Brain pericyte (primary cell): ENCODE results near the gene TMIE.

Experiments
- DNase-seq: peaks from one replicate; pipeline ENCODE4 v3.0.0-alpha.2; 2012; ENCODE audit warnings: low read depth, low spot score

Gene TMIE, protein sequence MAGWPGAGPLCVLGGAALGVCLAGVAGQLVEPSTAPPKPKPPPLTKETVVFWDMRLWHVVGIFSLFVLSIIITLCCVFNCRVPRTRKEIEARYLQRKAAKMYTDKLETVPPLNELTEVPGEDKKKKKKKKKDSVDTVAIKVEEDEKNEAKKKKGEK

DNA sequence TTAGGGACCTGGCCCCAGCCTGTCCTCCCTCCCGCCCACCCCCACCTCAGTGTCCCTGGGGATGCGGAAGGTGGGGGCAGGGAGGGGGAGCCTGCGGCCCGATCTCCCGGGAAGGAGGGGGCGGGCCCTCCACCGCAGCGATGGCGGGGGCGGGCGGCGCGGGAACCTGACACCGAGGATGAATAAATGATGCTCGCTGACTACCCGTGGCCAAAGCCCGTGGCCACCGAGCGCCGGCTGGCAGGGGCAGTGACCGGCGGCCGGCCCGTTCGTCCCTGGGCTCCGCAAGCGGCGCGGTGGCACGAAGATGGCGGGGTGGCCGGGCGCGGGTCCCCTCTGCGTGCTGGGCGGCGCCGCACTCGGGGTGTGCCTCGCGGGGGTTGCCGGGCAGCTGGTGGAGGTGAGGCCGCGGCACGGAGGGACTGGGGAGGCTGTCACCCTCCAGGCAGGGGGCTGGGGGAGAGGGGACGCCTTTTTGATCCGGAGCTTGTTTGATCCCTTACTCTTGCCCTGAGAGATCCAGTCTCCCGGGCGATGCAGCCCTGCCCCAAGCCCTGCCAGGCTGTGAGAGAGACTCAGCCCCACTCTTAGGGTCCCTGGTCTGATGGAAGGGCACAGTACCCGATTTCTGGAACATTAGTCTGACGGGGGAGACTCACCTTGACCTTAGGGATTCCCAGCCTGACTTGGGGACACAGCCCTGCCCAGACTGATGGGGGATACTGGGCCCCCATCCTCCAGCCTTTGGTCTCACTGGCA is at the start of gene TMIE:
Gene TMIE, plus strand, starts transcription at position 212 of the 759 bp plus-strand sequence. Its CDS starts 96 bp downstream, at position 308.
- DNase-seq, result no peak

DNA sequence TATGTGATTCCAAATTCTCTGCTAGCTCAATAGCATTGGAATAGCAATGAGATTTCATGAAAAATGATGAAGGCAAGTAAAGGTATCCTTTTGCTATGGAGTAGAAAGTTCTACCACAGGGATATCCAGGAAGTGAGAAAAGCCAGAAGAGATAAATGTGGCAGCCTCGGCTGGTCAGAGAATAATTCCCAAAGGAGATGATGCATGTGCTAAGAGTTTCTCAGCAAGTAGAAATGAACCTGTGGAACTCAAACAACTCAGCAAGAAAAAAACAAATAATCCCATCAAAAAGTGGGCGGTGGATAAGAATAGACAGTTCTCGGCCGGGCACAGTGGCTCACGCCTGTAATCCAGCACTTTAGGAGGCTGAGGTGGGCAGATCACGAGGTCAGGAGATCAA is 45.9 kb upstream of the TMIE start:
- DNase-seq, result no peak

DNA sequence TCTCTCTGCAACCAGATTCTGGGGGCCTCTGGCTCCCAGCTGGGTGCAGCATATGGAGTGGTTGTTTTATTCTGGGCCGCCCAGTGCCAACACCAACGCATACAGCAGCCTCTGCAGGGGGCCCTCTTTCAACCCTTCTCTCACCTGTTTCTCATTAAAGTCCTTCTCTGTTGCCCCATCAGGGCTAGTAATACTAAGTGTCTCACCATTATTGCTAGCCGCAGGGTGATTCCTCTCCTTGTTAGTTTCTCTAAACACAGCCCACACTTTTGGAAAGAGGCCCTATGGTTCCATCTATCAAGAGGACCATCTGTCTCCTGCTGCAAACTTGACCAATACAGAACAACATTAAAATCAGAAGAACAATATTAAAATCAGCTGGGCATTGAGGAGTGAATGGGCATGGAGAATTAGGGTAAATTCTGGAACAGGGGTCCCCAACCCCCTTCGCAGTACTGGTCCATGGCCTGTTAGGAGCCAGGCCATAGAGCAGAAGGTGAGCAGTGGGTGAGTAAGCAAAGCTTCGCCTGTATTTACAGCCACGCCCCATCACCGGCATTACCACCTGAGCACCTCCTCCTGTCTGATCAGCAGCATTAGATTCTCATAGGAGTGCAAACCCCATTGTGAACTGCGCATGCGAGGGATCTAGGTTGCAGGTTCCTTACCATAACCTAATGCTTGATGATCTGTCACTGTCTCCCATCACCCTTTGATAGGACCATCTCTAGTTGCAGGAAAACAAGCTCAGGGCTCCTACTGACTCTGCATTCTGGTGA is 44.2 kb upstream of the TMIE start:
- DNase-seq, result no peak

DNA sequence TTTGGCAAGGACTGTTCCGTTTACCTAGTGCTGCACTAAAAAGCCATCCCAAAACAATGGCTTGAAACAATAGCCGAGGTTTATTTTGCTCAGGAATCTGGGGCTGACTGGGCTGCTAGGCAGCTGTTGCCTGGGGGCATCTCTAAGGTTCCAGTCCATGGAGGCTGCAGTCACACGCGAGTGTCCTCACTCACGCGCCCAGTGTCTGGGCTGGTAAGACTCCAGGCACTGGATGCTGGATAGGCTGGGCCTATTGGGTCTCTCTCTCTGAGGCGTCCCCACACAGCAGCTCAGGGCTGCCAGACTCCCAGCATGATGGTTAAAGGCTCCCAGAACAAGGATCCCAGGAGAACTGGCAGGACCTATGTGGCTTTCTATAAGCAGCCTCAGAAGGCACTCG is 41.9 kb upstream of the TMIE start:
- DNase-seq, result no peak

DNA sequence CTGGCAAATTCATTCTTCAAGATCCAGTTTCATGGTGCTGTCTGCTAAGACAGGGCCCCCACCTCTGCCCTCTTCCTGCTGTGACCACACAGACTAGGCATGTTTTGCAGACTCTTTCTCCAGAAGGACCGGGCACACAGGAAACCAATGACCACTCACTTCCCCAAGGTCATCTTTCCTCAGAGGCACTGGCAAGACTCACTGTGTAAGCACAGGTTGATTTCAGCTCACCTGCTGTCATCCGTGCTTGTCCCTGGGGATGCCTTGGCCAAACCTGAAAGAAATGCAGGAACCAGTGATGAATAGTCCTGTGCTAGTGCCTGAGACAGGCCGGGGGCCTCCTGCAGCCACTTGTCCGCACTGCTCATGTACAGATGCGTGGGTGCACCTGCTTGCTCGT is 41.2 kb upstream of the TMIE start:
- no peak for DNase-seq

DNA sequence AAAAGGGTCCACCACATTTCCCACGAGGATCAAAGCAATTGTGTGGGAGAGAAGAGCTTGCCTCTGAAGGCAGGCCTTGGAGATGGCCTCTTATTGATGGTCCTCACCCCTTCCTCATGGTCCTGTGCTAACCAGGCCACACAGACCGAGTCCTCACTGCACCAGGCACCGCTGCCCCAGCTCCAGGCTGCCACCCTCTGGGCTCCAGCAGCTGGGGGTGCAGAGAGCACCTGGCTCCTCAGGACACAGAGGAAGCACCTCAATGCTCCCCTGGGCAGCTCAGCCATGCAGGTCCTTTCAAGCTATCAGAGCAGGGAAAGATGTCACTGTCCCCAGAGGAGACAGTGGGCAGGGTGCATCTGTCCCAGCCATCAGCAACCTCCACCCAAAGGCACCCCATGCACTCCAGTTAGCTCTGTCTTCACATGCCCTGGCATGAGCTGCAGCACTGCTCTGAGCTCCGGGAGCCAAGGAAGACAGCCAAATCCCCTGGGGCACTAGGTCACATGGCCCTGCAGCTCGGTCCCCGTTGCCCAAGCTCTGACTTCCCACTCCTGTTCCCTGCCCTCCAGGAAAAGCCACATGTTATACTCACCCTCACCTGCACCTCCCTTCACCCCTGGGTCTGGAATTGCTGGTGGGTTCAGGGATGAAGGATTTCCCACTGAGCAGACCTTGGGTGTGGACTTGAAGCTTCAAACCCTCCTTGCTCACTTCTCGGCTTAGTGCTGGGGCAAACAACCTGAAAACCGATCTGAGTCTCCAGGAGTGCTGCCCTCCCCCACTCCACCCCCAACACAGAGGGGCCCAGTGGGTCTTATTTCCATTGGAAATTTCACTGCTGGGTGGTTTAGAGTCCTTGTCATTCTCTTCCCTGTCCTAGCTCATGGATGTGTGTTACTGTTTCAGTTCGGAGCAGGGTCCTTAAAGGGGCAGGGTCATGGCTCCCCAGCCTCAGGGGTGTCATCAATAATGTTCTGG is 40.4 kb upstream of the TMIE start:
- DNase-seq, result no peak

DNA sequence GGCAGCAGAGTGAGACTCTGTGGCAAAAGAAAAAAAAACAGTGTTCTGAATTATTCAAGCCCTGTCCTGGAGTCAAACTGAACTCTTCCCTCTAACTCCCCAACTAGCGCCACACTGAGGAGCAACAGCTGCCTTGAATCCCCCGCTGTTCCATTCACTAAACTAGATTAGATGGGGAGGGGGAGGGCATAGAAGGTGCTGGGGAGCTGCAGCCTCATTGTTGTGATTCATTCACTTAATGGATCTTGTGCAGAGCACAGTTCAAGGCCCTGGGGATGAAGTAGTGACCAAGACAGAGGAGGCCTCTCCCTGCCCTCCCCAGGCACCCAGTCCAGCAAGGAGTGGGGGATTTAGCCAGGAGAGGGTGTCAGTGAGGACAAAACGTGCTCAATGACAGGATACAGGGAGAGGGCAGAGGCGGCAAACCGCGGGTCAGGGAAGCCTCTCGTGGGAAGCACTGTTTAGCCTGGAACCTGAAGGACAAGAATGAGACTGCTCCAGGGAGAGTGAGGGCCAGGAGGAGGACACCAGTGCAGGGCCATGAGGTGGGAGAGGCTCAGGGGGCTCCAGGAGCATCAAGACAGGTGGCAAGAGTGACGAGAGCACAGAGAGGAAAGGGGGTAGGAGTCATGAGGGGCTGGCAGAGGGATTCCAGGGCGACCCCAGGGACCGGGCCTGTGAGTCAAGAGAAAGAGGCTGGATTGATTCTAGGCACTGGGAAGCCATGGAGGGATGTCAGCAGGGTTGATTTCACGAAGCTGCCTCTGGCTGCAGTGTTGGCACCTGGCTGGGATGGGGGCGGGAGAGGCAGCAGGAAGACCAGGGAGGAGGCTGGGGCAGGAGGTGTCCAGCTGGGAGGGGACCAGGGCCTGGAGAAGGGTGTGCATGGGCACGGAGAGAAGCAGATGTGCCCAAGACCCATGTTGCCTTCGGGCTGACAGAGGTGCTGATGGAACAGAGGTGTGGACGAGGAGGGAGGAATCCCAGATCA is 39.1 kb upstream of the TMIE start:
- no peak for DNase-seq

DNA sequence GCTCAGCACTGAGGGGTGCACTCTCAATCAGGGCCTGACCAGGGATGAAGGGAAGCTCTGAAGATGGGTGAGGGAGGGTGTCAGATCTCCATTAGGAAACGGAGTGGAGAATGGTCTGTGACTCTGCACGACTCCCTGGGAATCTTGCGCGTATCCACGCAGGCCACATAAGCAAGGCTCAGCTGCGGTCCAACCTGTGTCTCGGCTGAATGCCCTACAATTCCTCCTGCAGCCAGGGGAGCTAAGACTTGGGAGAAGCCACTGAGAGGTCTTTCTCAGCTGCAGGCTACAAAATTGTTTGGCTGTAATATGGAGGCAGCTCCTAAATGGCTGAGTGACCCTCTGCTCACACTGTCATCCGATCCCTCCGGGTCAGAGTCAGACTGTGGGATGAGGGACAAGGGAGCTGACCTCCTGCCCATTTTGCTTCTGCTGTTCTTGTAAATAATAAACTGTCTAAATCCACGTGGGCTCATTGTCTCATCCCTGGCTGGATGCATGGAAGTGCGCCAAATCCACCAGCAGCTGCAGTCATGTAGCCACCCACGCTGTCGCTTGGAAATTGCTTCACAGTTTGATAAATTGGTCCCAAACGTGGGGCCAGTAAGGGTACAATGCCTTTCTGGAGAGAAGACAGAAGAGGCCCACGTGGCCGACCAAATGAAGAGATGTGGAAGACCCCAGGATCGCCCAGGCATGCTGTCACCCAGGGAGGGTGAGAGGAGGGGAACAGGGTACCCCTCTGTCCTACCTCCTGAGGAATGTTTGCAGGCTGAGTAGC is 38.2 kb upstream of the TMIE start:
- DNase-seq, result no peak

DNA sequence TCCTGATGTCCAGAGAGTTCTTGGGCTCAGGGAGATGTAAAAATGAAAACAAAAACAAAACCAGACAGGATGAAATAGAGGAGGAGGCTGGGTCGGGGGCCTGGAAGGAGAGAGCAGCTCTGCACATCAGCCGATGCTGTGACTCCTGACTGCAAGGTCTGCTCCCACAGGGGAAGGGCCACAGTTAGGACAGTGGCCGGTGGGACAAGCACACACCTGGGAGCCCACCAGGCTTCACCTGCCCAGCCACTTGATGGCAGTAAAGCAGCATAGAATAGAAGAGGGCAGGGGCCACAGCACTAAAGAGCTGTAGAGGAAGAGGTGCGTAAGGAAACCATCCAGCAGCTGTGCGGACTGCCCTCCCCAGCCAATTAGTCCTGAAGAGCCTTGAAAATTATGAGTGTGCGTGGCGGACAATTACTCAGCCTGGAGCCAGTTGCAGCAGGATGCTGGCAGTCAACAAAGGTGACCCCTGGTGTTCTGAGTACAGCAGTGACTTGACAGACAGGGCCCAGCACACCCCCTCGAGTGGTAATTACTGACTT is 37.5 kb upstream of the TMIE start:
- DNase-seq, result no peak

DNA sequence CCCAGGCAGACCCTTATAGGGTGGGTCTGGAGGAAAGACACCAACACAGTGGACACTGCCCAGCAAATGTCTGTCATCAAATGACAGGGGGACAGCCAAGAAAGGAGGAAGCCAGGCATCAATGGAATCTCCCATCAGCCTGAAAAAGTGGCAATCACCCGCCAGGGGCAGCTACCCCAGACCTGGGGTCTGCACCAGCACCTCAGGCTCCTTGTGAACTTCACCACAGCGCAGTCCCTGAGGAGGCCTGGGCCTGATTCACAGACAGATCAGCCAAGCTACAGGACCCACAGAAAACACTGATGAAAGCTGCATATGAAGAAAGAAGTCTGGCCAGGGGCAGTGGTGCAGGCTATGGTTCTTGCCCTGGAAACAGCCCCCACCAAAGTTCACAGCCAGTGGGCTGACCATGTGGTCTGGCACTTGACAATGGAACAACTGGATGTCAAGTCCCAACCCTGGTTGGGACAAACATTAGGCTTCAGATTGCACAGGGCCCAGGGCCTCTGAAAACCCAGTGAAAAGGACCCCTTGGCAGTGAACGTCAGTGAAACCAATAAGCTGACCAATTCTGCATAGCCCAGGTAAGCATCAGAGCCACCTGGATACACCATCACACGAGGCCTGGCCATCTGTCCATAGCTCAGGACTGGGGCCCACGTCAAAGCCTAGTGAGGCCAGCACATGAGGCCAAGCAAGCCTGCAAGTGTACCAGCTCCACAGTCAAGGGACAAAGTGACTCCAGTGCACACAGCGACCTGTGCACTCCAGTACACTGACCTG is 36.8 kb upstream of the TMIE start:
- no peak for DNase-seq

DNA sequence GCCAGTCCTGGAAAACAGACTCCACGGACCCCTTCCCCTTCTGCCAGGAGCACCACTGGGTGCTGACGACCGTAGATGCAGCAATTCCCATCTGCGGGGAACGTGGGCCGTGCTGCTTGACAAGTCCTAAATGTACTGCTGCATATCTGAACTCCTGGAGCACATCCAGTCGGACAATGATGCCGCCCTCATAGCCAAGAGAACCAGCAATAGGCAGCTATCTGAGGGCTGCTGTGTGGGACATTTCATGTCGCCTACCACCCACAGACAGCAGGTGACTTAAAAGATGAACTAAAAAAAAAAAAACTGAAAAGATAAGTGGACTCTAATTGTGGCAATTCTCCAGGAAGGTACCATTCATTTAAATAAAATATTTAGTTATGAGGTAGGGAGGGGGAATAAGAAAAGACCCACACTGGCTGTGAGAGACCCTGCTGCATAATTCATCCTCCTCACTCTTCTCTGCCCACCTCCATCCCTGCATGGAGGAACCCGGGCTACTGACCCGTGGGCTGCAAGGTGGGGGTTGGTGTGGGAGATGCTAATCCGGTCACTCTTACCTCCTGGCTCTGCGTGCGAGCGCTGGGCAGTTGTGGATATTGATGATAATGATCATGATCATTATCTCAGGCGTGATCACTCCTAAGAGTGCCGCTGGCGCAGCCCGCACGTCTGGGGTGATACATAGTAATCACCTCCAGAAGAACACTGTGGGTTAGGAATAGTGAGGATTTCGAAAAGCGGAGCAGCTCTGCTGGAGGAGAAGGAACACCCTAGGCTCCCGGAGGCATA is 36.0 kb upstream of the TMIE start:
- no peak for DNase-seq

DNA sequence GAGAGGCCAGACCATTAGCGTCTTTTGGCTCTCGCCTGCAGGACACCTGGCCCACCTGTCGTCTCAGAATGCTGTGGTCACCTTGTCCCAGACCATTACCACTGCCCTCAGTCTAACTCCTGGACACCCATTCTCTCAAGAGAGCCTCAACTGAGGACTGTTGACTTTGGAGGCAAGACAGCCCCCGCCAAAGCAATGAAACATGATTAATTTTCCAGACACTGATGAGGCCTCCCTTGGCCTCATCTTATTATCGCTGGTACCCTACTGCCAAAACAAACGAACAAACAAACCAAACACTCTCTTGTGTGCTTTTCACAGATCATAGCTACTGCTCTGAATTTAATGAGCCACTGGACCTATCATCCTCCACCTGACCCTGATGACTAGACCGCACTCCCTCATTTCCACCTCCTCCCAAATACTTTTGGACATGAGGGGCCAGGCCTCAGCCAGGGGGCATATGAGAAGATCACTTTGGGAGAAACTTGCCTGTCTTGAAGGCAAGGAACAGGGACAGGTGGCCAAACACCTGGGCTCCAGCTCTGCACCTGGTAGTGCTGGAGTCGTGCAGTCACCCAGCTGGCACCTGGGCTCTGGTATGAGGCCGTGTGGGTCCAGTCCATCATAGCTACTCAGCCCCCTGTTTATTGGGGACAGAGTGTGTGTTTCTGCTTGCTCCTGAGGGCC is 35.3 kb upstream of the TMIE start:
- DNase-seq, result no peak

DNA sequence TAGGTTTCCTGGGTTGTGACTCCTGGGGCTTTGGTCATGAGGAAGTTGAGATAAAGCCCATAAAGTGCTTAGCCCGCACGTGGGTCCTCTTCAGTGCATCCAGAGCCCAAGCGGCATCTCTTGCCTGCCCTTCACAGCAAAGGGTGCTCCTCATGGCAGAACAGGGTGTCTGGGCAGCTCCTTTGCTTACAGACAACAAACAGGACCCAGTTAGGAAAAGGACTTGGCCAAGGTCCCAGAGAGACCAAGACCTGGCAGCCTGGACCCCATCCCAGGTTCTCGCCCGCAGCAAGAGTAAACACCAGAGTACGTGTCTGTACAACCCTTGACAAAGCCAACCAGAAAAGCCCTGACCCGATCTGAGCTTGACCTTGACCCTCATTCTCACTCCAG is 34.7 kb upstream of the TMIE start:
- no peak for DNase-seq

DNA sequence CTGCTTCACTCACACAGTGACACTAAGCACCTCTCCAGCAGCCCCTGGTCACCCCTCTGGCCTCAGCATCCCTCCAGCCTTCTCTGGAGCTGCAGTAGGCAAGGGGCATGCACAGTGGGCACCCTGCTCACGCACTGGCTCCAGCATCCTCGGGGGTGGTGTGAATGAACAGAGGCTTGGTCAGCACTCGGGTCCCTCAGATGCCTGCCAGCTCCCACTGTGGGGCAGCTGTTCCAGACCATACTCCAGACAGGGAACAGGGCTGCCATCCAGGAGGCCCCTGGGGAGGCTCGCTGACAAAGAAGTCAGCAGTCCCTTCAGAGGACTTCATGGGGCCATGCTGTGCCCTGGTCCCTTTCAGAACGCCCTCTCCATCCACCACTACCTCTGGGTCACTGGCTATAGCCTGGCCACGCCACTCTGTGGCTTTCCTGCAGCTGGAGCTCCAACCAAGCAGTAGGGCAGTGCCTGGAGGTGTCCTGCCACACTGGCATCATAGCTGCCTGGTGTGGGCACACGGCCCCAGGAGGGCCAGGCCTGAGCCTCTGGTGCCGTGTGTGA is 34.1 kb upstream of the TMIE start:
- DNase-seq, result no peak

DNA sequence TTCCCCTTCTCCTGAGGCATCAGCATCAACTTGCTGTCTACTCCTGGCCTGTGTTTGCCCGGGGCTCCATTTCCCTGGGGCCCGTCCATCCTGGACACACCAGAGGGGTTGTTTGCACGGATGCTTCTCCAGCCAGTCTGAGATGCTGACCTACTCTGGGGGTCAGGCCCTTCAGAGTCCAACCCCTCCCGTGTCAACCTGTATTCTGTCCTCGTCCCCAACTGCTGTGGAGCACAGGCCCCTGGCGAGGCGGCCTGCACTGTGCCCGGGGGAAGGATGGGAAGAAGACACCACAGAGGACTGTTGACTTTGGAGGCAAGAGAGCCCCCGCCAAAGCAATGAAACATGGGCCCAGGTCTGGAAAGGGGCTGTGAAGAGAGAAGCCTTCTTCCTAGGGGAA is 33.5 kb upstream of the TMIE start:
- DNase-seq, result no peak

DNA sequence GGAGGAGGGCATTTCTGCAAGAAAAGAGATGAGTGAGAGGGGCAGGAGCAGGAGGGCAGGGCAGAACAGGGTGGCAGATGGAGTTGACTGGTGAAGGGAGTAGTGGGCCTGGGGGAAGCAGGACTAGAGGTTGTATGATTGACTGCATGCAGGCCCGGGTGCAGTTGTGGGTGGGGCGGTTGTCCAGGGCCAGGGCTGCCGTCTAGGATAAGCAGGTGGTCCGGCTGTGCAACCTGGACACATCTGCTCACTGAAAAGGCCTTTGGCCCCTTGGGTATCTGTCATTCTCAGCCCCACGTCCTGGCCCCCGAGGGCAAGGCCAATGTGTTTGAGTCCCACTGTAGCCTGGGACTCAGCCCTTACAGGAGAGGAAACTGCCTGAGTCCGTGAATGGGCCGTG is 33.1 kb upstream of the TMIE start:
- no peak for DNase-seq

DNA sequence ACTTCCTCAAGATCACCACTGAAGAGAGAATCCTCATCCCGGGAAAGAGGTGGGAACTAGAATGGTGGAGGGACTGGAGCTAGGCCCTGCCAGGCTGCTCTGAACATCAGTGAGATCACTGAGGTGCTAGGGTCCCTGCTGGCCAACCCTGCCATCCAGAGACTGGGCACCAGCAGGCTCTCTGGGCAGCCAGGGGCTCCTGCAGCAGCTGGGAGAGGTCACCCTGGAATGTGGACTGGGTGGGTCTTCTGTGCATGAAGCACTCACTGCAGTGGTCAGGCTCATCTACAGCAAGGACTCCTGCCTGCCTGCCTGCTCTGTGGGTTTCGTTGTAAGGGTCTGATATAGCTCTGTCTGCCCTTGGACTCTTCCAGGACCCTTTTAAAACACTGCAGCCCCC is 32.6 kb upstream of the TMIE start:
- no peak for DNase-seq
